NCI-H2171 treated with DMSO at 0.1 percent for 48 hours (cell line): ENCODE data around the gene MYH14.
"Not testable (repeated sequence)": the region's sequence is repeated elsewhere in the genome, so short reads cannot be mapped to it uniquely, and the experiment has no call there.

Source experiments
- DNase-seq: peaks from one replicate; lab custom pipeline; 2025; lab: John Stamatoyannopoulos, UW

The MYH14 gene

DNA sequence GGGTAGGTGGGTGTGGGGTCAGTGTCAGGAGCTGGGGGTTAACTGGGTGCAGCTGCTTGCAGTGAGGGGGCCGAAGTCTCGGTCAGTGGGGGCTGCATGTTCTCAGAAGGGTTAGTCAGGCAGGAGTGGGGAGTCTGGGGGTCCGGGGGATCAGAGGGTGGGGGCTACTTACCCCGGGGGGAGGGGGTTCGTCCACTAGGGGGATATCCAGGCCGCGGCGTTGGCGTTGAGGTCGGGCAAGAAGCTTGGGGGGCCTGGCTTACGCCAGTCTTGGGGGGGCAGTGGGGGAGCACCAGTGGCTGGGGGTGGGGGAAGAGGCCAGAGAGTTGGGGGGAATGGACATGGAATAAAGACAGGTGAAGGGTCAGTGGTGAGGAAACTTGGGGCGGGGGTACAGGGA, 116.6 kb downstream of the MYH14 start:
- no peak for DNase-seq

GRCh38 chr19:50320596-50320995, 117.2 kb downstream of the MYH14 start:
- DNase-seq: no peak

DNA sequence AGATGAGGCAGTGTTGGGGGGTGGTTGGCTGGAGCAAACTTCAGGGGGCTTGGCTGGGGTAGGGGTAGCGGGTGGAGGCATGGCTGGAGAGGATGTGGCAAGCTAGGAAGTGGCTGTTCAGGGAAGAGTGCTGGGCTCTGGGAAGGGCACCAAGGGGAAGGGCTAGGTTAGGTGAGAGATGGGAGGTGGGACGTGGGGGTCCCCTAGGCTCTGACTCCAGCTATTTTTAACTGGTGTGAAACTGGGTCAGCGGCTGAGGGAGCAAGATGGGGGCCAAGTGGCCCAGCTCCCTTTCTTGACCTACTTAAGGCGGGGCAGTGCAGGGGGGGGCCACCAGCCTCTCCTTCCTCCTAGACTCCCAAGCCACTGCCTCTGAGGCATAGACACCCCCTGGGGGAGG, 118.4 kb downstream of the MYH14 start:
- DNase-seq: no peak

- DNase-seq: no peak
Measured at GRCh38 chr19:50322234-50322633, 118.8 kb downstream of the MYH14 start.

DNA sequence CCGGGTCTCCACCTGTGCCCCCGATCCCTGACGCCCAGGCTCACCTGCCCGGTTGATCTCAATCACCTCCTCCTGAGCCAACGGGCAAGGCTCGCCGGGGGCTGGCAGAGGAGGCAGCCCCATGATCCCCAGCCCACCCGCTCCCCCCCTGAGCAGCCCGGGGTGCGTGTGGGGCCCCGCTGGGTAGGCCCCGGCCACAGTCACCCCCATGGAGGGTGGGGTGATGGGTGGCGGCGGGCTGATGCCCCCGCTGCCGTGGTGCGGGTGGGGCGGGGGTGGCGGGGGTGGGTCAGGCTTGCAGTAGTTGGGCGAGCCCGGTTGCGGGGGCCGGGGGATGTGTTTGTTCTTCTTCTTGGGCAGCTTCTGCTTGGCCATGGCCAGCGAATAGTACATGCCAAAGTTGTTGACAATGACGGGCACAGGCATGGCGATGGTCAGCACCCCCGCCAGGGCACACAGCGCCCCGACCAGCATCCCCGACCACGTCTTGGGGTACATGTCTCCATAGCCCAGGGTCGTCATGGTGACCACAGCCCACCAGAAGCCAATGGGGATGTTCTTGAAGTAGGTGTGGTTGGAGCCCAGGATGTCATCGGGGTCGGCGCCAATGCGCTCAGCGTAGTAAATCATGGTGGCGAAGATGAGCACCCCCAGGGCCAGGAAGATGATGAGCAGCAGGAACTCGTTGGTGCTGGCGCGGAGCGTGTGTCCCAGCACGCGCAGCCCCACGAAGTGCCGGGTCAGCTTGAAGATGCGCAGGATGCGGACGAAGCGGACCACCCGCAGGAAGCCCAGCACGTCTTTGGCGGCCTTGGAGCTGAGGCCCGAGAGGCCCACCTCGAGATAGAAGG, 119.7 kb downstream of the MYH14 start:
- no peak for DNase-seq

DNA sequence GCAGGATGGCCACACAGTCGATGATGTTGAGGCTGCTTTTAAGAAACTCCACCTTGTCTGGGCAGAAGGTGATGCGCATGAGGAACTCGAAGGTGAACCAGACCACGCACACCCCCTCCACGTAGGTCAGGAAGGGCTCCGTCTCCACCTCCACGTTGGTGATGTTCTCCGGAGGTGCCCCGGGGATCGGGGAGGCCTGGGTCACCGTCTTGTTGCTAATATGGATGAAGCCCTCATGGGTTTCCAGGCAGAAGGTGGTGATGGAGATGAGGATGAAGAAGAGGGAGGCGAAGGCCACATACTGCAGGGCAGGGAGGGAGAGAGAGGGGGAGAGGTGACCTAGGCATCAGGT, 120.3 kb downstream of the MYH14 start:
- no peak for DNase-seq

GRCh38 chr19:50324331-50324730, 120.9 kb downstream of the MYH14 start:
- DNase-seq: peak; percentile 58

DNA sequence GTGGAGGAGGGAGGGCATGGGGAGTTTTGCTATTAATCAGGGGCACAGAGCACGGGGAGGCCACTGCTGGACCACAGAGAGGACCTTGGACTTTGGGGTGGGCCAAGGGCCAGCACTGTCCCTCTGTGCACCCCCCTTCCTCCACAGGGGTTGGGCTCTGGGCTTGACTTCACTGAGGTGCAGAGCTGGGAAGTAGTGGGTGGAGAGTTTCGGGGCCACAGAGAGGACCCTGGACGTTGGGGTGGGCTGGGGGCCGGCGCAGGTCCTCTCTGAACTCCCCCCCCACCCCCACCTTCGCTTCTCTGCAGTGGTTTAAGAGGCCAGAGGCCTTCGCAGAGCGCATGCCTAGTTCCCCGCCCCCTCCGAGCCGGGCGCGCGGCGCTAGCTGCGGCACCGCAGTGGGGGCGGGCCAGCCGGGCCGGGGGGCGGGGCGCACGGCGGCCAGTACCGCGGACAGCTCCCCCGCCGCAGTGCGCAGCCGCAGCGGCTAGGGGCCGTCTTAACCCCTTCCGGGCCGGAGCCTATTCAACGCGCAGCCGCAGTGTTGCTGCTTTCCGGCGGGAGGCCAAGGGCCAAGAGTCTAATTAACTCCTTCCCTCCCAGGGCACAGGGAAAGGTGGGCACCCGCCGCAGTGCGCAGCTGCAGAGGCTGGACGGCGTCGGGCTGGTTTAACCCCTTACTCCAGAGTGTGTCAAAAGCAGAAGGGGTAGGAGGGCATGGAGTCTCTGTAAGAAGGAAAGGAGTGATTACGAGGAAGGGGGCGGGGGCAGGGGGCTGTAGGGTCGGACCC, 122.1 kb downstream of the MYH14 start:
- DNase-seq: peak; percentile 91

- no peak for DNase-seq
Measured at GRCh38 chr19:50326101-50326664, 122.8 kb downstream of the MYH14 start.

GRCh38 chr19:50327013-50327412, 123.6 kb downstream of the MYH14 start:
- DNase-seq: no peak

GRCh38 chr19:50327461-50328223, 124.2 kb downstream of the MYH14 start:
- DNase-seq: no peak

DNA sequence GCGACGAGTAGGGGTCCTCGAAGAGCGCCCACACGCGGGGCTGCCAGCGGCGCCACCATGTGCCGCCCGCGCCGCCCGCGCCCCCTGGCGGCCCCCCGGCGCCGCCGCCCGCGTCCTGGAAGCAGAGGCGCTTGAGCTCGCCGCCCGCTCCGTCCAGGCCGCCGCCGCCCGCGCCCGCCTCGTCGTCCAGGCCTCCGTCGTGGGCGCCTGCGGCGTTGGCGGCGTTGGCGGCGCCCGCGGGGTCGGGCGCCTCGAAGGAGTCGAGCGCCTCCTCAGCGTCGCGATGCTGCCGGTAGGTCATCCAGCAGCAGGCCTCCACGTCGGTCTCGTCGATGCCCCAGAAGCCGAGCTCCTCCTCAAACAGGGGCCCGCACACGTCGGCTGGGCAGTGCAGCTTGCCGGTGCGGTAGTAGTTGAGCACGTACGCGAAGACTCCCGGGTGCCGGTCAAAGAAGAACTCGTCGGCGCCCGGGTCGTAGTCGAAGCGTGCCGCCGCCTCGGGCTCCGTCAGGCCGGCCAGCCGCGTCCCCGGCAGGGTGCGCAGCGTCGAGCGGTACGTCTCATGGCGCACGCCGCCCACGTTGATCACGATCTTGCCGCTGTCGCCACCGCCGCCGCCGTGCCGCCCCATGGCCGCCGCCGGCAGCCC, 124.9 kb downstream of the MYH14 start:
- peak; percentile 29 for DNase-seq

DNA sequence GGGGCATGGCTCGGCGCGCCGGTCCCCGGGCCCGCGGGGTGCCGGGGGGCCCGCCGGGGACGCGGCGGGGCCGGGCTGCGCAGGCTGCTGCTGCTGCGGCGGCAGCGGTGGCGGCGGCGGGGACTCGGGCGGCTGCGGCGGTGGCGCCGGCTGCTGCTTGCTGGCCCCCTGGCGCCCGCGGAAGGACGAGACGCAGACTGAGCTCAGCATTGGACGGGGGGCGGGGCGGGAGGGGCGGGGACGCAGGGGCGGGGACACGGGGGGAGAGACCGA, 125.4 kb downstream of the MYH14 start:
- no peak for DNase-seq

- DNase-seq: peak; percentile 100
Measured at GRCh38 chr19:50329146-50329925, 125.9 kb downstream of the MYH14 start, which contains the start of gene KCNC3. KCNC3 (minus strand) TSS chr19:50329377; CDS start chr19:50329082, 295 bp downstream.

GRCh38 chr19:50329926-50330294, 126.5 kb downstream of the MYH14 start:
- DNase-seq: not testable (repeated sequence)

DNA sequence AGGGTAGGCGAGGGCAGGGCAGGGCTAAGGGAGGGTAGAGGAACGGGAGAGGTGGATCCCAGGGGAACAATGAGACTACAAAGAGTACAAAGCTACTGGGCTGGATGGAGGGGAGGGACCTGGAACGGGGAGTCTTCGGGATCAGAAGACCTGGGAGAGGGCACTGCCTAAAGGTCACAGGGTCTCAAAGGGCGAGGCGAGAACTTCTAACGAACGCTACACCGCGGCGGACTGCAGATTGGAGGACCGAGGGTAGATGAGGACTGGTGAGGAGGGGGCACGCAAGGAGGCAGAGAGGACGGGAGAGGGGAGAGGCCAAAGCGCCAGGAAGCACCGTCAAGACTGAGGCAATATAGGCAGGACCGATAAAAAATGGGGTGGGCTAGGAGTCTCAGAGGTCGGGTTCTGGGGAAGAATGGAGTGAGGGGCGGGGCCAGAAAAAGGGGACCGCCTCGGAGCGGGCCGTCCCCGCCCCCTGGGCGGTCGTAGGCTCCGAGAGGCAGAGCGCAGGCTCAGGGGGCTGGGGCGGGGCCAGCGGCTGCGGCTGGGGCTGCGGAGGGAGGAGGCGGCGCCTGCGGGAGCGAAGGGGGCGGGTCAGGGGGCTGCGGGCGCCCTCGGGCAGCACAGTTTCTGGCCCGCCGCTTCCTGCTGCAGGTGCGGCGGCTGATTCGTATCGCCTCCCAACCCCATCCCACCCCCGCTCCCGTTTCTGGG, 127.1 kb downstream of the MYH14 start:
- DNase-seq: peak; percentile 91

- no peak for DNase-seq
Measured at GRCh38 chr19:50331221-50331993, 128.0 kb downstream of the MYH14 start.

DNA sequence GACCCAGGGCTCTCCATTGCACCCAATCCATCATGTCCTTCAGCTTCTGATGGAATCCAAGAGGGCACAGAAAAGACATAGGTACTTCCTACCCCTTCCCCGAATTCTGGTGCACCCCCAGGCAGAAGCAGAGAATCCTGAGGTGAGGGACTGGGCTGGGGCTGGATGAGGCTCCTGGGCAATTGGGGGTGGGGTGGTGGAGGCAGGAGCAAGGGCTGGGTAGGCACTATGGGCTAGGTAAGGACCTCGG, 128.5 kb downstream of the MYH14 start:
- no peak for DNase-seq

DNA sequence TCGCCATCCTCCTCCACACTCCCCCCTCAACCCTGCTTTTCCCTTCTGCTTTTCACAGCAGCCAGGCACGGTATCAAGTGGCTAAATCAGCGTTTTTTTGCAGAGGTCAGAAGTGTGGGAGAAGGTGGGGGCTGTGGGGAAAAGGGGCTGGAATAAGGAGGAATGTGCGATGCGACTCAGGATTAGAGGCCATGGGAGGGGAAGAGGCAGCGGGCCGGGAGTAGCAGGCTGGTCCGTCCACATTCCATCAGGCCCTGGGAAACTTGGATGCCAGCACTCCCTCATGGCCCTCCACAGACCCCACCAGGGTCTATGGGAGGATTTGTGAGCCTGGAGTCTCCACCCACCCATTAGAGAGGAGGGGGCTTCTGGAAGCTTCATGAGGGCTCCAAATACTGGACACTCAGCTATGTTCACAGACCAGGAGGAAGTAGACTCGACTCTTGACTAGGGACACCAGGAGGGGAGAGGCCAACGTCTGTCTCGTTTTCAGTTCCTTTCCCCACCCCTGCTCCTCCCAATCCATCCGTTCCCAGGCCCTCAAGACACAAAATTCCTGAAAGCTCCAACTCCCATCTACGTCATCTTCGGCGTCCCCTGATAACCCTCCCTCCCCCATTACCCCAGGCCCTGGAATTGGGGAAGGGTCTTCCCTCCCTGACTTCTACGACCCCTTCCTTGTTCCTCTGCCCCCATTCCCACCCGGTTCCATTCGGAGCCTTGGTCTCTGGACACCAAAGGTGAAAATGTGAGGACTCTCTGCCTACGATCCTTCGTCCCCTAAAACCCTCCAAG, 129.0 kb downstream of the MYH14 start:
- no peak for DNase-seq
